GM21528 (cell line): ENCODE measurements around the gene SPIN1.
A peak's percentile ranks its signal among the peaks of the same experiment; 100 is the strongest.
"Not testable (repeated sequence)": the region's sequence is repeated elsewhere in the genome, so short reads cannot be mapped to it uniquely, and the experiment has no call there.

Experiments used
- ATAC-seq: cut with Tn5 transposase; IDR thresholded peaks from one replicate; pipeline ENCODE4 v1.9.1; 2021; ENCODE audit warnings: mild to moderate bottlenecking, moderate library complexity; ENCODE audit not compliant: unreplicated experiment, low FRiP score

SPIN1 gene

DNA sequence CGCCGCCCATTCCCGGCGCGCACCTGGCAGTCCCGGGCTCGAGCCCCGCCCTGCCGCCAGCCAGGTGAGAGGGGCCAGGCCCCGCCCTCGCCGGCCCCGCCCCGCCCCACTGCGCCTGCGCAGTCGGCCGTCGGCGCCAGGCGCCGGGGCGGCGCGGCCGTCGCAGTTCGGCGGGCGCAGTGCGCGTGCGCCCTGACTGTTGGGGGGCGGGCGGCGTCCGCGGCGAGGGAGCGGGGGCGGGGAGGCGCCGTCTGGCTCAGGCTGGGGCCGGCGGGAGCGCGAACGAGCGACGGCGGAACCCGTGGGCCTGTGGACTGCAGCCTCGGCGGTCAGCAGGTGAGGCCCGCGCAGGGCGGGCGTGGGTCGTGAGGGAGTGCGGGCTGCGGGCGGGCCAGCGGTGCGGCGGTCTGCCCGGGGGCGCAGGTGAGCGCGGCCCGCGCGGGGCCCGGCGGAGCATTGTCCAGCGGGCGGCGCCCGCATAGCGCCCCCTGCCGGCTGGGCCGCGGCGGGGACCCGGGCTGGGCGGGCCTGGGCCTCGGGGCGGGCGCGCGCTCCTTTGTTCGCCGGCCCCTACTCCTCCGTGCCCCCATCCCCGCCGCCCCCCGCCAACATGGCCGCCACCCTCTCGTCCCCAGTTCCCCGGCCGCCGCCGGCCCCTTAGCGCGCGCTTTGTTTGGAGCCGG, at the start of gene SPIN1:
Gene SPIN1 (plus strand): TSS at position 242 of the 683 bp plus-strand sequence. CDS start 38,096 bp downstream, outside the sequence.
- peak; percentile 84 for ATAC-seq

DNA sequence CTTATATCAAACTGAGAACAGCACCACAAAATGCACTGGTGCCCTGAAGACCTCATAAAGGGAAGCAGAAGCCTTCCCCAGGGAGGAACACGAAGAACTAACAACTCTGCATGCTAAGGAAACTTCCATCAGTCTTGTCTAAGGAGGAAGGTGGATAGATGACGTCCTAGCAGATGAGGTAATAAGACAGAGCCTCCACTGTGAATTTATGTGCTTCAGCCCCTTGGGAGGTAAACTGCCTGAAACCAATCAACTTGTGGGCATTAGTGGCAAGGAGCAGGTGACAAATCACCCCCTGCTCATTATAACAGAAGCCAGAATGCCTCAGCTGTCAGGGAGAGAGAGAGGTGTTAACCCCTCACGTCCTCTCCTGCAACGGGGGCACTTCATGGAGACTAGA, 48.9 kb upstream of the SPIN1 start:
- ATAC-seq = no peak

DNA sequence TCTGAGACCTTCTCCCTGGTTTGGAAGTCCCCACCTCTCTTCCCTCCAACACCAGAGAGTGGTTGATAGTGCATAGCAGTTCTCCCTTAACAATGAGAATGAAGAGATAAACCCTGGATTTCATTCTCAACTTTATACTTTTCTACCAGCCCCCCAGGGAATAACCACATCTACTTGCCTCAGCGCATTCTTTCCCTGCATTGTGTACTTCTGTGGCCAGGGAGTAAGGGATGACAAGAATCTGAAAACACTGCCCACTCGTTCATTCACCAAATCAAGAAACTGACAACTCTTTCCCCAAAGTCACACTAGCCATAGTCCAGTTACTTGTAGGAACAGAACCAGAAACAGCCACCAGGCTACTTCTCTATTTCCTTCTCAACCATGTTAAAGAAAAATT, 46.0 kb upstream of the SPIN1 start:
- ATAC-seq = no peak

DNA sequence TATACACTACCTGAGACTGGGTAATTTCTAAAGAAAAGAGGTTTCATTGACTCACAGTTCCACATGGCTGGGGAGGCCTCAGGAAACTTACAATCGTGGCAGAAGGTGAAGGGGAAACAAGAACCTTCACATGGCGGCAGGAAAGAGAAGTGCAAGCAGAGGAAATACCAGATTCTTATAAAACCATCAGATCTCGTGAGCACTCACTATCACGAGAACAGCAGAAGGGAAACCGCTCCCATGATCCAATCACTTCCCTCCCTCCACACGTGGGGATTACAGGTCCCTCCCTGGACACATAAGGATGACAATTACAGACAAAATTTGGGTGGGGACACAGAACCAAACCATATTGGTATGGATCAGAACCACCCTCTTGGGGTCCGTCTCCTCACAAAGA, 44.2 kb upstream of the SPIN1 start:
- no peak for ATAC-seq

DNA sequence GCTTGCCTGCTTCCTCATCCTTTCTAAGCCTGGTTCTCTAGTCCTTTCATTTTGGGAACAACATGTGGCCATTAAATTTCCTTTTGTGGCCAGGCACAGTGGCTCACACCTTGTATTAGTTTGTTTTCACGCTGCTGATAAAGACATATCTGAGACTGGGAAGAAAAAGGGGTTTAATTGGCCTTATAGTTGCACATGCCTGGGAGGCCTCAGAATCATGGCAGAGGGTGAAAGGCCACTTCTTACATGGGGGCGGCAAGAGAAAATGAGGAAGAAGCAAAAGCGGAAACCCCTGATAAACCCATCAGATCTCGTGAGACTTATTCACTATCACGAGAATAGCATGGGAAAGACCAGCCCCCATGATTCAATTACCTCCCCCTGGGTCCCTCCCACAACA, 37.9 kb upstream of the SPIN1 start:
- not testable (repeated sequence) for ATAC-seq

DNA sequence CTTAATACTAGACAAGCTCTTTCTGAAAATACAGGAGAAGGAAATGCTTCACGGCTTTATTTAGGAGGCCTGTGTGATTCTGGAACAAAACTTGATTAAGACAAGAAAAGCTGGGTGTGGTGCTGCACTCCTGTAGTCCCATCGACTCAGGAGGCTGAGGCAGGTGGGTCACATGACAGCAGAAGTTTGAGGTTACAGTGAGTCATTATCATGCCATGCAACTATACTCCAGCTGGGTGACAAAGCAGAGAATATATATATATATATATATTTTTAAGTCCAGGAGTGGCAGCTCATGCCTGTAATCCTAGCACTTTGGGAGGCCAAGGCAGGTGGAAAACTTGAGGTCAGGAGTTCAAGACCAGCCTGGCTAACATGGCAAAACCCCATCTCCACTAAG, 33.1 kb upstream of the SPIN1 start:
- no peak for ATAC-seq

DNA sequence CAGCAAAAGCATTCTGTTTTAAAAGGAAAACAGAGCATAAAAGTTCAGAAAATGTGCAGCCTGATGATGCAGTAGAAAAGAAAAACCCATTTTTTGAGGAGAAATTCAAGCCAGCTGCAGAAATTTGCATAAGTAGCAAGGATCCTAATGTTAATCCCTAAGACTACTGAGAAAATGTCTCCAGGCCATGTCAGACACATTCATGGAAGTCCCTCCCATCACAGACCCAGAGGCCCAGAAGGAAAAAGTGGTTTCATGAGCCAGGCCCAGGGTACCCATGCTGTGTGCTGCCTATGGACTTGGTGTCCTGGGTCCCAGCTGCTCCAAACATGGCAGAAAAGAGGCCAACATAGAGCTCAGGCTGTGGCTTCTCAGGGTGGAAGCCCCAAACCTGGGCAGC, 31.0 kb upstream of the SPIN1 start:
- not testable (repeated sequence) for ATAC-seq

DNA sequence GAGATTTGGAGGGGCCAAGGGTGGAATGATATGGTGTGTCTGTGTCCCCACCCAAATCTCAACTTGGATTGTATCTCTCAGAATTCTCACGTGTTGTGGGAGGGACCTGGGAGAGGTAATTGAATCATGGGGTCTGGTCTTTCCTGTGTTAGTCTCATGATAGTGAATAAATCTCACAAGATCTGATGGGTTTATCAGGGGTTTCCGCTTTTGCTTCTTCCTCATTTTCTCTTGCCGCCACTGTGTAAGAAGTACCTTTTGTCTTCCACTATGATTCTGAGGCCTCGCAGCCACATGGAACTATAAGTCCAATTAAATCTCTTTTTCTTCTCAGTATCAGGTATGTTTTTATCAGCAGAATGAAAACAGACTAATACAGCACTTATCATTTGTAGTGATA, 29.5 kb upstream of the SPIN1 start:
- ATAC-seq = no peak

DNA sequence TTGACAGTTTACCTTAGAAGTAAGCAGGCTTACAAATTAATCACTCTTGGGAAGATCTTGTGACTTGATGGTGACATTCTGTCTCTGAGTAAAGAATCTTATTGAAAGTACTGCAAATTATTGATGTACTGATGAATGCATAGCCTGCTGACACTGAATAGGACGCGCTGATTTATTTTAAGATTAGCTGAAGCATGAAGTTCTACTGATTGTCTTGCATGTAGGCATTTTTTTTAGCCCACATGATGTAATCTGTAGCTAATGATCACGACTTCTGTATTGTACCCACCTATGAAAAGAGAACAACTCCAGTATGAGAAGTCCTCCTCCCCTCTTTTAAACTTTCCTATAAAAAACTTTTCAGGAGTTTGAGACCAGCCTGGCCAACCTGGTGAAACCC, 28.3 kb upstream of the SPIN1 start:
- no peak for ATAC-seq

DNA sequence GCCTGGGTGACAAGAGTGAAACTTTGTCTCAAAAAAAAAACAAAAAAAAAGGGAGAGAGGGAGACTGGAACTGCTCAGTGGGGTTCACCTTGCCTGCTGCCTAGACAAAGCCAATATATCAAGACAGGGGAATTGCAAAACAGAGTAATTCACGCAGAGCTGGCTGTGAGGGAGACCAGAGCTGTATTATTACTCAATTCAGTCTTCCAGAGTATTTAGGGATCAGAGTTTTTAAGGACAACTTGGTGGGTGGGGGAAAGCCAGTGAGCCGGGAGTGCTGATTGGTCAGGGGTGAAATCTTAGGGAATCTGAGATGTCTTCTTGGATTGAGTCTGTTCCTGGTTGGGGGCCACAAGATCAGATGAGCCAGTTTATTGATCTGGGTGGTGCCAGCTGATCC, 25.6 kb upstream of the SPIN1 start:
- ATAC-seq = no peak

DNA sequence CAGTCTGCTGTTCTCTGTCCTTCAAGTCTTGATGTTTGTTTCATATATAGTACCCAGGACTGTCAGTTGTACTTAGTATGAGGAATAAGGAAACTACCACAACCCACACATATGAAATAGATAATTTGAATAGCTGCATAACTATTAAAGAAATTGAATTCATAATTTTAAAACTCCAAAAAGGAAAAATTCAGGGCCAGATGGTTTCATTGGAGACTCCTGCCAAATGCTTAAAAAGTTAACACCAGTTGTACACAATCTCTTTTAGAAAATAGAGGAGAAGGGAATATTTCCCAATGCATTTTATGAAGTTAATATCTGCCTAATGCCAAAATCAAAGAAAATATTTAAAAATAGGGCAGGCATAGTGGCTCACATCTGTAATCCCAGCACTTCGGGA, 24.6 kb upstream of the SPIN1 start:
- ATAC-seq = no peak

DNA sequence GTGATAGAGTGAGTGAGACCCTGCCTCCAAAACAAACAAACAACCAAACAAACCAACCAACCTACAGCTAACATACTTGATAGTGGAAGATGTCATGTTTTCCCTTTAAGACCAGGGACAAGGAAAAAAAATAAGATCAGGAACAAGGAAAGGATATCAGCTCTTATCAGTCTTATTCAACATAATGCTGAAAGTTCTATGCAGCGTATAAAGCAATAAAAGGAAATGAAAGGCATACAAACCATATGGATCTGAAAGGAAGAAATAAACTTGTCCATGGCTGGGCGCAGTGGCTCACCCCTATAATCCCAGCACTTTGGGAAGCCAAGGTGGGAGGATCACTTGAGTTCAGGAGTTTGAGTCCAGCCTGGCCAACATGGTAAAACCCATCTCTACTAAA, 23.5 kb upstream of the SPIN1 start:
- no peak for ATAC-seq

DNA sequence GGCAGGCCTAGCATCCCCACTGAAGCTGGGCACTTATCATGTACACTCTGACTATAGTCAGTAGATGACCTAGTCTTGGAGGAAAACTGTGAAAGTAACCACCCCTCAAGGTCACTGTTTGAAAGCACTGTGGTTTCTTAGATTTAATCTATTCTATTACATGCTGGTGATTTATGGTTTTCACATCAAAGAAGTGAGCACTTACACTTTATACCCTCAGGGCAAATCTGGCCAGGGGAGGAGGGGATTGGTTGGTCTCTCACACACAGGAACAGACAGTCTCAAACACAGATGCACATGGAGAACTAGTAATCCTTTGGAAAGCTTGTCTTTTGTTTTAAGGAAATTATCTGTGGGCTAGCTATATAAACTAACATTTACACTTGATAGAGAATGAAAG, 17.9 kb upstream of the SPIN1 start:
- ATAC-seq = no peak

DNA sequence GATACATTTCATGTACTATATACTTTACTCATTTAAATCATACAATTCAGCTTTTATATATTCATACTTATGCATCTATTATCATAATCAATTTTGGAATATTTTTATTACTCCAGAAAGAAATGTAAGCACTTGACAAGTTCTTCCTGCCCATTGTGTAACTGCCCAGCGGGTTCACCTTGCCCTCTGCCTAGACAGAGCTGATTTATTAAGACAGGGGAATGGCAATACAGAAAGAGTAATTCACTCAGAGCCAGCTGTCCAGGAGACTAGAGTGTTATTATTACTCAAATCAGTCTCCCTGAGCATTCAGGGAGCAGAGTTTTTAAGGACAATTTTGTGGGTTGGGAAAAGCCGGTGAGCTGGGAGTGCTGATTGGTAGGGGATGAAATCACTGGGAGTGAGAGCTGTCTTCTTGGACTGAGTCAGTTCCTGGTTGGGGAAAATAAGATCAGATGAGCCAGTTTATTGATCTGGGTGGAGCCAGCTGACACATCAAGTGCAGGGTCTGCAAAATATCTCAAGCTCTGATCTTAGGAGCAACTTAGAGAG, 16.1 kb upstream of the SPIN1 start:
- no peak for ATAC-seq

DNA sequence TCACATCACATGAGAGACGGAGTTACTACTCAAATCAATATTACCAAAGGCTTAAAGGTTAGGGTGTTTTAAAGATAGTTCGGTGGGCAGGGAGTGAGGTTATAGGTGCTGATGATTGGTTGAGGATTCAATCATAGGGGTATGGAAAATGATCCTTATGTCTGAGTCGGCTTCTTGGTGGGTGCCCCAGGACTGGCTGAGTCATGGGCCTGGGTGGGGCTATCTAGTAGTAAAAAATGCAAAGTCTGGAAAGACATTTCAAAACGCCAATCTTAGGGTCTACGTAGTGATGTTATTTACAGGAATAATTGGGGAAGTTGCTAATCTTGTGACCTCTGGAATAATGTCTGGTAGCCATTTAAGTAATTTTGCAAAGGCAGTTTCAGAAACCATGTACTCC, 15.2 kb upstream of the SPIN1 start:
- ATAC-seq = no peak

DNA sequence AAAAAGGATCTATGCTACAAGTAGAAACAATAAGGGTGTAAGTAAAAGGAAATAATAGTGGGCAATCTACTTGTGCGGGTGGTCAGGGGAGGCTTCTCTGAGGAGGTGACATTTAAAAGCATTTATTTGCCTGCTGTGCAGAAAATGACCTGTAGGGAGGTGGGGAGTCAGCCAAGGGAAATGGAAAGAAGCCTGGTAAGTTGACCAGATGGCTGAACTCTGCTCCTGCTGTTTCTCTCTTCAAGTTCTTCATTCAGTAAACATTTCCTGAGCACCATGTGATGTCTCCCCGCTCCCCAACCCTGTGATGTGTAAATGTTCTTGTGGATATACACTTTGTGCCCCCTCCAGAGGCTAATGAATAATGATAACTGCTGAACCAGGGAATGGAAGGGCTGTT, 9.9 kb upstream of the SPIN1 start:
- ATAC-seq = no peak

DNA sequence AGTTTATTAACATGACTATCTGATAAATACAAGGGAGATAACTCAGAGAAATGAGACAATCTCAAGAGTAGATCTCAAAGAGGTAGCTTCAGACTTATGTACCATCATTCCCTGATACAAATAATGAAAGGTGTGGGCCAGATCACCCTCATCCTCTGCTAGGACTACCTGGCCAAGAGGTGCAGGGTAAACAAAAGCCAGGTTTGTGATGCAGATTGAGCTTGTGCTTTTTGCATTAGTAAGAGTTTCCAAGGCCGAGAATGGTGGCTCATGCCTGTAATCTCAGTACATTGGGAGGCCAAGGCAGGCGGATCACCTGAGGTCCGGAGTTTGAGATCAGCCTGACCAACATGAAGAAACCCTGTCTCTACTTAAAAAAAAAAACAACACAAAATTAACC, 8.9 kb upstream of the SPIN1 start:
- no peak for ATAC-seq

DNA sequence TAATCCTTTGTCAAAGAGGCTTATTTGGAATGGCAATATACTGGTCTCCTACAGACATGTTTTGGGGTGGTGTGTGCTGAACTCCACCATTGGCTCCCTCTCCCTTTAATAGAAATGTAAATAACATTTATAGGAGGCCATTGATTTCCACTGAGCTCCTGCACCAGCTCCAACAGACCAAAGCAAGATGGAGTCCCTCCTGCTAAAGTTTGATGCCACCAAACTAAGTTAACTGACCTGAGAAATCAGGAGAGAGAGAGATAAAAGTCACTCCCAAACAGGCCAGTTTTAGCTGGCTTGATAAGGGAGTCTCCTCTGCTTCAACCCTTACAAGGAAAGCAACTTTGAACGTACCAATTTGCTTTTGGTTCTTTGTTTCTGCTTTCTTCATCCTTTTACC, 8.1 kb upstream of the SPIN1 start:
- ATAC-seq = no peak

DNA sequence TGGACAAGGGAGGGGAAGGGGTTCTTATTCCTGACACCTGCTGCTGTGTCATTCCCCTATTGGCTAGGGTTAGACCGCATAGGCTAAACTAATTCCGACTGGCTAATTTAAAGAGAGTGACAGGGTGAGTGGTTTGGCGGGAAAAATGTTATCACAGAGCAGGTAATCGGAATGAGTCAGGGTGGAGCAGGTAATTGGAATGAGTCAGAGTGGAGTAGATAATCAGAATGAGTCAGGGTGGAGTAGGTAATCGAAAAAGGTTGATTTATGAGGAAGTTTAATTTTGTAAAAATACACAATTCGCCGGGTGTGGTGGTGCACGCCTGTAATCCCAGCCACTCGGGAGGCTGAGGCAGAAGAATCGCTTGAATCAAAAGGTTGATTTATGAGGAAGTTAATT, 6.9 kb upstream of the SPIN1 start:
- not testable (repeated sequence) for ATAC-seq

DNA sequence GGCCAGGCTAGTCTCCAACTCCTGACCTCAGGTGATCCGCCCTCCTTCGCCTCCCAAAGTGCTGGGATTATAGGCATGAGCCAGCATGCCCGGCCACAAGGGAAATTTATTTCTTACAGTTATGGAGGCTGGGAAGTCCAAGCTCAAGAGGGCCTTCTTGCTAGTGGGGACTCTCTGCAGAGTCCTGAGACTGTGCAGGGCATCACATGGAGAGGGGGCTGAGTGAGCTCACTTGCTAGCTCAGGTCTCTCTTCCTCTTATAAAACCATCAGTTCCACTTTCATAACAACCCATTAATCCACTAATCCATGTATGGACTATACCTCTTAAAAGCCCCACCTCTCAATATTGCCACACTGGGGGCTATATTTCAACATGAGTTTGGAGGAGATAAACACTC, 5.1 kb upstream of the SPIN1 start:
- no peak for ATAC-seq

DNA sequence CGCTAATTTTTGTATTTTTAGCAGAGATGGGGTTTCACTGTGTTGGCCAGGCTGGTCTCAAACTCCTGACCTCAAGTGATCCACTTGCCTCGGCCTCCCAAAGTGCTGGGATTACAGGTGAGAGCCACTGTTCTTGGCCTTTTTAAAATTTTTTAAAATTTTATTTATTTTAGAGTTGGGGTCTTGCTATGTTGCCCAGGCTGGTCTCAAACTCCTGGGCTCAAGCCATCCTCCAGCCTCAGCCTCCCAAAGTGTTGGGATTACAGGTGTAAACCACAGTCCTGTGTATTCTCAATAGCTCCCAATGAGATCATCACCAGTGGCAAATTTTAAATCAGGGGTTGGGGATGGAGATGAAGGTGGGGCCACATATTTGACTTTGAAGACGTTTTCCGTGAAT, 2.1 kb upstream of the SPIN1 start:
- not testable (repeated sequence) for ATAC-seq

DNA sequence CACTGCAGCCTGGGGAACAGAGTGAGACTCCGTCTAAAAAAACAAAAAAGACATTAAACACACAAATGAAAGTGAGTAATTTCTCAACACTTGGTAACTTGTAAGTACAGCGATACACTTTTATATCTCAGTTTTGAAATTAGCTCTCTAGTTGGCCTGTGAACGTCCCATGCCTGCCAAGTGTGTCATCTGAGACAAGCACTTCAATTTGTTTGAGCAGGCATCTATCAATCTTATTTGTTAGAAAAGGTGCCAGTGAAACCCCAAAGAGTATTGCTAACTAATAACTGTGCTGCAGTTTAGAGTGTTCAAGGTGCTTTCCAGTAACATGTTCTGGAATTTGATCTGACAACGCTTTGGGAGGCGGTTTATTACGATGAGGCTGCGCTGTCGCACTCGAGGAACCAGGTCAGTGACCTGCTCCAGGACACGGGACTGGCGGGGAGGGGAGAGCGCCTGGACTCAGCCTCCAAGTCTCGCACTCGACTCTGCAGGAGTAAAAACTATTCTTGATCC, 1.1 kb upstream of the SPIN1 start:
- no peak for ATAC-seq
